Cardiac septum (tissue), 1 donor: ENCODE data around the gene LRGUK. TPM values are rescaled to one million over a fixed set of nuclear protein-coding genes. Genes with fewer than 3 reads are reported as not detected.

Experiments used
- DNase-seq: peaks from one replicate; pipeline ENCODE4 v3.0.0-alpha.2; 2020; ENCODE audit warnings: low spot score
- intact Hi-C: fragments of 100-400 bp; cut with DNase I; formaldehyde crosslinking; loops from one replicate; pipeline ENCODE4 v1.14.0; 2022
- total RNA-seq: library from RNA; stranded (reverse); fragmentation: NEBNext Ultra II Directional; extraction: Animal tissue kit (Norgen Biotek cat#: 25700); gene quantifications from one replicate; pipeline ENCODE4 v1.2.1, GENCODE V29; 2021
- donor health status: DM: no; HTN: no; CAD: no.

The LRGUK gene
- total RNA-seq, 1 donor from 2014 or later: 0.24 TPM

DNA sequence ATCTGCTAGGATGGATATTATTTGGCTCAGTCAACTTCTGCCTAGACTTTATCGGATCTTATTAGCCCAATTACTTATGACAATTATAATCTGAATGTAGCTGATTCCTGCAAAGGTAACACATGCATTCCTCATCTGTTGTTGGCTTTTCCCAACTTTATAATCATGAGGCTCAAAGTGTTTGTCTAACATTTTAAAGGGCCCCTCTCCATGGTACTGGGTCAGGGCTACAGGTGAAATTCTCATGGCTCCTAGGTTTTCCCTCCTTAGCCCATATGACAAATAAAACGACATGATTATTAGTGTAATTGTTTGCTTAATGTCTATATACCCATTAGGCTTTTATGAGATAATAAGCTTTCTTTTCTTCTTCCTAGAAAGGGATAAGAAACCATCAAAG, 4.2 kb upstream of the LRGUK start:
- no peak for DNase-seq
- intact Hi-C loops: loop anchor here (10.0 kb wide), 1 partner anchor 1038 kb away; the partner anchor contains the start of gene CHCHD3

DNA sequence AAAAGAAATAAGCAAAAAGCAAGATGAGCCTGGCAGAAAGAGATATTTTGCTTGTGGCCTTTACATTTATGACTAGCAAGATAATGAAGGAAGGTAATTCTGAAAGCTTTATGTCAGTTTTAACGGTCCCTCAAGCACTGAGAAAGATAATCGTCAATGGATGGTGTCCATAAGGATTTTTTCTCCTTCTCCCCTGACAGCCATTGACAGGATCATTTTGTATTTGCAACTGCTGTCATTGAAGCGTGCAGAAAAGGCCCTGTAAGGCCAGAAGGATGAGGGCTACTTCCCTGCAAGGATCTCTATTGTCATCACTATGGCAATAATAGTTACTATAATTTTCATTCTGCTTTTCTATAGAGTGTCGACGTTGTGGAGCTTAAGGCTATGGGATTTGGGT, 994 bp upstream of the LRGUK start:
- intact Hi-C loops: loop anchor here (5.0 to 10.0 kb wide), 2 partner anchors 191 to 1041 kb away; partner anchors contain the start of genes CHCHD3 and SLC35B4

GRCh38 chr7:134126596-134126965, 559 bp upstream of the LRGUK start:
- no peak for DNase-seq
- intact Hi-C loops: loop anchor here (5.0 to 10.0 kb wide), 2 partner anchors 191 to 1042 kb away; partner anchors contain the start of genes CHCHD3 and SLC35B4

More for the DNA sequence above, 994 bp upstream of the LRGUK start:
- no peak for DNase-seq

GRCh38 chr7:134128829-134129228, 1.7 kb downstream of the LRGUK start:
- no peak for DNase-seq
- intact Hi-C loops: loop anchor here (5.0 to 10.0 kb wide), 2 partner anchors 188 to 1044 kb away; partner anchors contain the start of genes CHCHD3 and SLC35B4

DNA sequence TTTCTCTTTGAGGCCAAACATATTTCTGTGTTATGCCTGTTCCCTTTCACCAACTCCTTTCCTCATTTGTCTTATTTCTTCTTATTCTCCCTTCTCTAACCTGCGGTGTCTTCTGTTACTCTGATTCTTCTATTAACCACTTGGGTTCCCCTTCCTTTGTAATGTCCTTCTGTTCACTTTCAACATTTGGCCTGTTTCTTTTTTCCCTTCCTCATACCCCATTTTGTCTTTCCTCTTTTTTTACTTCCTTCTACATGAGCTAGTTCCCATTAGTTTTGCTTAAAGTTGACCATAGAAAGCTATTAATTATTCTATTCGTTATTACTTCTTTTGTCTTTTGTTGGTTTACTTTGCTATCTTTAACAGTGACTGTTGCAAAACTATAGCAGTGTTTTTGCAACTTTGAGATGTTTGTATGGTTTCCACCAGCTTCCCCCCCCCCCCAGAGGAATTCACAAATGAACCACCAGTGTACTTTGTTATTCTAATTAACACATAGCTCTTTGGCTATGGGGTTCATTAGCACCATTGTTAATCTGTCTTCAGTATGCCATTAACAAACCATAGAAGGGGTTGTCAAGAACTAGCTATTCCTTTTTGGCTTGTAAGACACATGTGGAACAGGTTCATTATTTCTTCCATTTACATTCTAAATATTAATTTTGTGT, 2.9 kb downstream of the LRGUK start:
- intact Hi-C loops: loop anchor here (5.0 to 10.0 kb wide), 2 partner anchors 187 to 1045 kb away; partner anchors contain the start of genes CHCHD3 and SLC35B4
- no peak for DNase-seq

- no peak for DNase-seq
Observed at GRCh38 chr7:134134004-134134403, 6.9 kb downstream of the LRGUK start.

GRCh38 chr7:134140889-134141867, 14.0 kb downstream of the LRGUK start:
- intact Hi-C loops: no loop called here
- no peak for DNase-seq

More at GRCh38 chr7:134134004-134134403, 6.9 kb downstream of the LRGUK start:
- intact Hi-C loops: no loop called here

GRCh38 chr7:134141868-134142264, 14.7 kb downstream of the LRGUK start:
- intact Hi-C loops: no loop called here
- DNase-seq: no peak

DNA sequence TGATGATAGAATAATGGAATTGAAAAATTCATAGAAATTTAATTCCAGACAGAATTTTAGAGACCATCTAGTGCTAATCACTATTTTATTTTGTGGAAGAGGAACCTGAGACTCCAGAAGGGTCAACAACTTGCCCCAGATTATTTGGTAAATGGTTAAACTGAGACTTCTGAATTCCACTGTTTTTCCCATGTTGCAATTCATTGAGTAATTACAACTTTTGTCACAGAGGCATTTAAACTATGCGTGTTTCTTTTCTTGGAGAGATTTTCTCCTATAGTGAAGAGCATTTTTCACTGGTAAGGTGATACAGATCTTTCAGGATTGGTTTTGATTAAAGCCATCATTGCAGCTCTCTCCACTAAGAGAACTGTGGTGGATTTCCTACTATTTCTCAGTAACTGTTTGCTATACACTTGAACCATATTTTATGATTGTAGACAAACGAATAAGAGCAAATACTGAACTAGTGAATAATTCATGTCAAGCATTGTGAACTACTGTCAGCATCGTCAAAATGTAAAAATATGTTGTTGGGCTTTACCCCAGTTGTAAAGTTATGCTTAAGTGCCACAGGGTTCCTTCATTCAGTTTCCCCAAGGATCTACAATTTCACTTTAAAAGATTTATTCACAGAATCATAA, 26.5 kb downstream of the LRGUK start:
- intact Hi-C loops: no loop called here
- DNase-seq: no peak

DNA sequence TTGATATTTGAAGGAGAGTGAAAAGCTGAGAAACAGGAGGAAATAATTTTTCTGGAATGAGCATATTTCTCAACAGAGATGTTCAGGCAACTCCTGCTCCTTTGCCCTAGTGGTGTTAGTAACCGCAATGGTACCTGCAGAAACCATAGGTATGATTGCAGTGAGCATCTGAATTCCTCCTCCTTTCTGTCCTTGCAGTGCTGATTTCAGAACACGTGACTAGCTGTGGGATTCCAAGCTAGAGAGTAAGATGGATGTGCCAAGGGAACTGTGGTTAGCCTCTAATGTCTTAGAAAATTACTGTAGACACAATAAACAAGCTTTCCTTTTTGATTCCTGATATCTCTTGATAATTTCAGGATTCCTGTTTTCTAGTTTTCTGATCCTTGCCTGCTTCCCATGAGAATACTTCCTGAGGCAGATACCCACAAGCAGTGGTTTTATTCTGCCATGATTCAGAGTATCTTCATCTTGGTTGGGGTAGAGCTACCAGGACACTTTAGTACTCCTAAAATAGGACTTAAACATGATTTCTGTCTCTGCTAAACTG, 27.5 kb downstream of the LRGUK start:
- no peak for DNase-seq
- intact Hi-C loops: no loop called here

DNA sequence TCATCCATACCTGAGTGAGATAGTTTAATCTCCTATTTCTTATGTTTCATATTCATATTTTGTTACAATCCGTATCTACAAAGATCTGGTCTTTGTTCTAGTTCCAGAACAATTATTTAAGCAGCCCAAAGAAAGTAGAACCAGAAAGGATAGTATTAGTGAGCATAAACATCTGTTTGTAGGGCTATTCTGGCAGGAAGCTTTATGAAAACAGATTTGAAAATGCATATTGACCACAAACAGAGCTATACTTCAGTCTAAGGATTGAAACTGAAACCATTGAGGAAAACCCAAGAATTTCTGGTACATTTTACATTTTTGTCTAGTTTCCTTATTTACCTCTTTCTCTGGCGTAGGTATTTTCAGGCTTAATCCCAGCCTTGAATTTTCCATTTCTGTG, 28.1 kb downstream of the LRGUK start:
- DNase-seq: no peak
- intact Hi-C loops: no loop called here

DNA sequence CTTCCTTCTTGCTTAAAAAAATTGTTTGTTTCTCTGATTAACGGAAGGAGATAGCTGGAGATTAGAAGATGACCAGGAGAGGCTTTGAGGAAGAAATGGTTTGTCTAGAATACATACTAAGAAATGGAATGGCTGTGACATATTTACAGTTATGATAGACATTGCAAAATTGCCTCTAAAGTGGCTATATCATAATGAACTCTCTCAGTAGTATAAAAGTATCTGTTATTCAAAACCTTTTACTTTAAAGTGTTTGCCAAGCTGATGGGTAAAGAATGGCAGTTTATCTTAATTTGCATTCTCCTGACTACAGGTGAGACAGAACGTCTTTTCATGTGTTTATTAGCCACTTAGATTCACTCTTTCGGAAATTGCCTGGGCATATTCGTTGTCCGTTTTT, 28.7 kb downstream of the LRGUK start:
- intact Hi-C loops: no loop called here
- no peak for DNase-seq

DNA sequence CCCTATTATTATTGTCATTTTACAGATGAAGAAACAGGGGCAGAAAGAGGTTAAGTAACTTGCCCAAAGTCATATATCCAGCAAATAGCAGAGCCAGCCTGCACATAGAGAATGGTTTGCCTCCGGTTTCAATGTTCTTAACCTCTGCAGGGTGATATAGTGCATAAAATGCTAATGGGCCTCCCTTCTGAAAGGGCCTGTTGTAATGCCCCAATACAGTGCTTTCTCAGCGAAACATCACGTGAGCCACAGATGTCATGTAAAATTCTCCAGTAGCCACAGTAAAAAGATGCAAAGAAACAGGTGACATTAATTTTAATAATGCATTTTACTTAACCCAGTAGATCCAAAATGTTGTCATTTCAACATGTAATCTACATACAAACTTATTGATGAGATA, 38.1 kb downstream of the LRGUK start:
- DNase-seq: no peak
- intact Hi-C loops: no loop called here

GRCh38 chr7:134167250-134167649, 40.1 kb downstream of the LRGUK start:
- intact Hi-C loops: no loop called here

GRCh38 chr7:134167841-134168240, 40.7 kb downstream of the LRGUK start:
- no peak for DNase-seq
- intact Hi-C loops: no loop called here

More at GRCh38 chr7:134167250-134167649, 40.1 kb downstream of the LRGUK start:
- no peak for DNase-seq

DNA sequence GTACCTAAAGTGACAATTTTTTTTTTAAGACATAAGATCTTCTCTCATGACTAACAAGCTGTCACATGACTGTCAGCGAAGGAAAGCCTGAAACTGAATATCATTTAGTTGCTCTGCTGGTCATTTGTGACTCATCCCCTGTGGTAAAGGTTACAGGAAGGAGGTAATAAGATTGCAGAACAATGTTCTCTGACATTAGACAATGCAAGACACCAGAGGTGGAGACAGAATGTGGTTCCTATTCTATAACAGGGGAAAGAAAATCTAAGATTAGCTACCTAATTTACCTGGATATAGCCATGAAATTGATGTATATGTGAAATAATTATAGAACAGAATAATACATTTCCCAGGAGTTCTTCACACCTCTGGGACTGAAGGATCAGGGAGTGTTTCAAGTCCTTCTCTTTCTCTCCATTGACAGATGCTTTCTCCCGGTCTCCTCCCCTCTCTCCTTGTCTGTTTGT, 47.7 kb downstream of the LRGUK start:
- intact Hi-C loops: no loop called here
- DNase-seq: no peak

DNA sequence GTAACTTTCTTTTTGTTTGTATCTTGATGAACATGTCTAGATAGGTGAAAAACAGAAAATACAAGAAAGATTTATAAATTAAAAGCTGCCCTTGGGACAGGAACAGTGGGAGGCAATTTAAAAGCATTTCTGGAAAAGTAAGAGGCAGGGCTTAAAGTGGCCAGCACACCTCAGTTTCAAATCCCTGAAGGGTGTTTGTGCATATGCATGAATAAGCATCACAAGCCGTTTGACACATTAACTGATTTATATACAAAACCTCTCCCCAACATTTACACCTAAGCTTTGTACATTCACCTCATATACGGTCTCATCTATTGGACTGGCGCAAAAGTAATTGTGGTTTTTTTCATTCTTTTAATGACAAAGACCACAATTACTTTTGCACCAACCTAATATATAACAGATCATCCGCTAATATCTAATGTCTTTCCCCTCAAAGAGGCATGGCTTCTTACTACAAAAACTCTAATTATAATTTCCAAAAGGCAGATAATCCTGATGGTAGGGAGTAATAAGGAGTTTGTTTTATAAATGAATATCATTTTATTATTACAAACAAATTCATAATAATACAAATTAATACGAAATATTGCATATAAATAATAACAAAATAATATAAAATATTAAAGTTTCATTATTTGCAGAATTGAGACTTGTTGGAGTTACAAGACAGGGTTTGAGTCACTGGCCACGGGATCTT, 48.3 kb downstream of the LRGUK start:
- DNase-seq: no peak
- intact Hi-C loops: no loop called here

- no peak for DNase-seq
- intact Hi-C loops: no loop called here
Observed at GRCh38 chr7:134176037-134176350, 48.9 kb downstream of the LRGUK start.
